ENCODE measurements around the gene KLK15.

KLK15 gene

DNA sequence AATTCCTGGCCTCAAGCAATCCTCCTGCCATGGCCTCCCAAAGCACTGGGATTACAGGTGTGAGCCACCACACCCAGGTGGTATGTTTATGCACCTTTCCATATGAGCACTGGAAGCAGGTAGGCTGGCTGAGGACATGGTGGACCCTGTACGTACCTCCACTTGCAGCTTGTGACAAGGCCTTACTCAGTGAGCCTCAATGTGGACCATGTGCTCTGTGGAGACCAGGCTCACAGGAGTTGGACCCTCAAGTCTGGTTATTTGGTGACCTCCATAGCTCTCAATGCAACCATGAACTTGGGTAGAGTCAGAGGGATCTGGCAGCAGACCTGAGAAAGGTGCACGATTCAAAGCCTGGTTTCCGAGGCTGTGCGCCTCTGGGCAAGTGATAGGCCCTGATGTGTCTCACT lies 37.7 kb downstream of the KLK15 start:
- peaks cover 31 to 58% of the 10 kb centered on the region in 2 experiments for H3K36me3 ChIP-seq (ENCODE audit: control insufficient read depth in 1 of 2, insufficient read depth in 2 of 2, low read depth in 1 of 2, low read length in 2 of 2)
- WGBS = 88% methylated on average over 4 of the region's 4 CpGs
- H2BK120ac ChIP-seq (ENCODE audit: low read depth, low read length) = no peak overlapping the region
- H3K9me3 ChIP-seq (ENCODE audit: control insufficient read depth, low read length) = no peaks in the 10 kb centered on the region
- H3K4me3 ChIP-seq (ENCODE audit: insufficient read depth in 1 of 2, low read depth in 1 of 2, low read length in 2 of 2) = no peak overlapping the region
- H3K27me3 ChIP-seq (ENCODE audit: control insufficient read depth in 1 of 2, insufficient read depth in 1 of 2, low read length in 2 of 2) = no peaks in the 10 kb centered on the region
- H2BK5ac ChIP-seq (ENCODE audit: low read depth, low read length, poor library complexity, severe bottlenecking) = no peak overlapping the region
- H2BK12ac ChIP-seq (ENCODE audit: low read length in 2 of 2) = no peak overlapping the region
- no peak overlapping the region for H4K91ac ChIP-seq (ENCODE audit: low read length)
- no peak overlapping the region for H4K8ac ChIP-seq (ENCODE audit: low read length)
- H3K4ac ChIP-seq (ENCODE audit: low read depth in 1 of 2, low read length in 2 of 2) = no peak overlapping the region
- no peak overlapping the region for H3K4me2 ChIP-seq (ENCODE audit: low read length, poor library complexity, severe bottlenecking)
- H3K4me1 ChIP-seq (ENCODE audit: control insufficient read depth, insufficient read depth, low read depth, low read length) = peaks cover 12% of the 10 kb centered on the region
- H2AK5ac ChIP-seq (ENCODE audit: low read length, severe bottlenecking) = no peak overlapping the region
- H3K9ac ChIP-seq (ENCODE audit: low read length) = no peak overlapping the region
- no peak overlapping the region for H2AFZ ChIP-seq (ENCODE audit: low read depth, low read length)
- no peak overlapping the region for H3K14ac ChIP-seq (ENCODE audit: low read length in 2 of 2)
- H3K23ac ChIP-seq (ENCODE audit: low read length in 2 of 2) = no peak overlapping the region
- peaks cover 31% of the 10 kb centered on the region for H3K79me1 ChIP-seq (replicated peaks; ENCODE audit: low read length, poor library complexity, severe bottlenecking)
- H3K18ac ChIP-seq (ENCODE audit: low read depth in 1 of 2, low read length in 2 of 2) = no peak overlapping the region
- H3K27ac ChIP-seq (ENCODE audit: low read length, poor library complexity, severe bottlenecking) = no peak overlapping the region
- H2BK15ac ChIP-seq (ENCODE audit: low read depth, poor library complexity, severe bottlenecking) = no peak overlapping the region
- no peak for DNase-seq

DNA sequence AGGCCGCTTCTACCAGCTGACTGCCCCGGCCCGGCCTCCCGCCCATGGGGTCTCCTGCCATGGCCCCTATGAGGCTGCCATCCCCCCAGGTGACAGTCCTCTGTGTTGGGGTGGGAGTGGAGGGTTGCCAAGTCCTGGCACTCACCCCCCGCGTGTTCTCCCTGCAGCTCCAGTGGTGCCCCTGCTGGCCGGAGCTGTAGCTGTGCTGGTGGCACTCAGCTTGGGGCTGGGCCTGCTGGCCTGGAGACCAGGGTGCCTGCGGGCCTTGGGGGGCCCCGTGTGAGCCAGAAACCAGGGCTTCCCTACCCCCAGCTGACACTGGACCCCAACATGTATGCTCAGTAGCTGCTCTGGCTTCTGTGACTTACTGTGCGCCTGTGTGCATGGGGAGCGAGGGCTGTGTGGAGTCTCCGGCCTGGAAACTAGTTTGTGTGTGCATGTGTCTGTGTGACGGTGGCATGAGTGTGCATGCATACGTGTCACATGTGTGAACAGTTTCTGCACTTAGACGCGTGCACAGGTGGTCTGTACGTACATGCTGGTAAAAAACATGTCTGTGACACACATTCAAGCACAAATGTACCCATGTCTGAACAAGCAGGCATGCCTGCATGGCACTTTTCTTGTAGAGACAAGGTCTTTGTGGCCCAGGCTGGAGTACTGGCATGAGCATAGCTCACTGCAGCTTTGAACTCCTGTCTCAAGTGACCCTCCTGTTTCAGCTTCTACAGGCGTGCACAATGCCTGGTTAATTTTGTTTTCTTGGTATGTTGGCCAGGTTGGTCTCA lies 38.3 kb downstream of the KLK15 start:
- 68% methylated on average over 16 of the region's 18 CpGs for WGBS
- Histone ChIP-seq H3K4me3 (ENCODE audit: insufficient read depth in 1 of 2, low read depth in 1 of 2, low read length in 2 of 2) (no peak overlapping the region), H3K36me3 (ENCODE audit: control insufficient read depth in 1 of 2, insufficient read depth in 2 of 2, low read depth in 1 of 2, low read length in 2 of 2) (peaks cover 31 to 54% of the 10 kb centered on the region in 2 experiments), H2AFZ (ENCODE audit: low read depth, low read length) (no peak overlapping the region), H4K8ac (ENCODE audit: low read length) (peak overlapping the region; percentile 45), H3K23ac (ENCODE audit: low read length in 2 of 2) (no peak overlapping the region), H2BK12ac (ENCODE audit: low read length in 2 of 2) (no peak overlapping the region), H3K4me1 (ENCODE audit: control insufficient read depth, insufficient read depth, low read depth, low read length) (peaks cover 12% of the 10 kb centered on the region), H3K79me1 (replicated peaks; ENCODE audit: low read length, poor library complexity, severe bottlenecking) (peaks cover 29% of the 10 kb centered on the region), H4K91ac (ENCODE audit: low read length) (peak overlapping the region; percentile 28), H3K9ac (ENCODE audit: low read length) (no peak overlapping the region), H3K4me2 (ENCODE audit: low read length, poor library complexity, severe bottlenecking) (no peak overlapping the region), H3K14ac (ENCODE audit: low read length in 2 of 2) (no peak overlapping the region), H3K4ac (ENCODE audit: low read depth in 1 of 2, low read length in 2 of 2) (peak overlapping the region in 1 of 2 experiments; percentile 7), H2AK5ac (ENCODE audit: low read length, severe bottlenecking) (no peak overlapping the region), H2BK15ac (ENCODE audit: low read depth, poor library complexity, severe bottlenecking) (no peak overlapping the region), H2BK120ac (ENCODE audit: low read depth, low read length) (no peak overlapping the region), H3K27ac (ENCODE audit: low read length, poor library complexity, severe bottlenecking) (no peak overlapping the region), H3K9me3 (ENCODE audit: control insufficient read depth, low read length) (no peaks in the 10 kb centered on the region), H3K18ac (ENCODE audit: low read depth in 1 of 2, low read length in 2 of 2) (no peak overlapping the region), H3K27me3 (ENCODE audit: control insufficient read depth in 1 of 2, insufficient read depth in 1 of 2, low read length in 2 of 2) (no peaks in the 10 kb centered on the region), H2BK5ac (ENCODE audit: low read depth, low read length, poor library complexity, severe bottlenecking) (no peak overlapping the region)
- DNase-seq = no peak

GRCh38 chr19:50794074-50794875 lies 39.1 kb downstream of the KLK15 start:
- Histone ChIP-seq H3K4ac (ENCODE audit: low read depth in 1 of 2, low read length in 2 of 2) (no peak overlapping the region), H2BK12ac (ENCODE audit: low read length in 2 of 2) (no peak overlapping the region), H3K27me3 (ENCODE audit: control insufficient read depth in 1 of 2, insufficient read depth in 1 of 2, low read length in 2 of 2) (no peaks in the 10 kb centered on the region), H4K8ac (ENCODE audit: low read length) (peak overlapping the region; percentile 40), H2BK120ac (ENCODE audit: low read depth, low read length) (no peak overlapping the region), H2AK5ac (ENCODE audit: low read length, severe bottlenecking) (no peak overlapping the region), H3K79me1 (replicated peaks; ENCODE audit: low read length, poor library complexity, severe bottlenecking) (peaks cover 25% of the 10 kb centered on the region), H3K36me3 (ENCODE audit: control insufficient read depth in 1 of 2, insufficient read depth in 2 of 2, low read depth in 1 of 2, low read length in 2 of 2) (peaks cover 26 to 46% of the 10 kb centered on the region in 2 experiments), H3K27ac (ENCODE audit: low read length, poor library complexity, severe bottlenecking) (no peak overlapping the region), H2BK5ac (ENCODE audit: low read depth, low read length, poor library complexity, severe bottlenecking) (no peak overlapping the region), H3K4me1 (ENCODE audit: control insufficient read depth, insufficient read depth, low read depth, low read length) (peaks cover 12% of the 10 kb centered on the region), H3K4me3 (ENCODE audit: insufficient read depth in 1 of 2, low read depth in 1 of 2, low read length in 2 of 2) (no peak overlapping the region), H3K4me2 (ENCODE audit: low read length, poor library complexity, severe bottlenecking) (no peak overlapping the region), H3K18ac (ENCODE audit: low read depth in 1 of 2, low read length in 2 of 2) (no peak overlapping the region), H4K91ac (ENCODE audit: low read length) (no peak overlapping the region), H3K9ac (ENCODE audit: low read length) (no peak overlapping the region), H3K14ac (ENCODE audit: low read length in 2 of 2) (no peak overlapping the region), H2AFZ (ENCODE audit: low read depth, low read length) (no peak overlapping the region), H2BK15ac (ENCODE audit: low read depth, poor library complexity, severe bottlenecking) (no peak overlapping the region), H3K9me3 (ENCODE audit: control insufficient read depth, low read length) (no peaks in the 10 kb centered on the region), H3K23ac (ENCODE audit: low read length in 2 of 2) (no peak overlapping the region)
- 48% methylated on average over 14 of the region's 16 CpGs for WGBS
- DNase-seq = no peak

- 87% methylated on average over 10 of the region's 11 CpGs for WGBS
- no peak overlapping the region for H3K18ac ChIP-seq (ENCODE audit: low read depth in 1 of 2, low read length in 2 of 2)
Measured at GRCh38 chr19:50793558-50794065, 39.8 kb downstream of the KLK15 start.

More at GRCh38 chr19:50793558-50794065, 39.8 kb downstream of the KLK15 start:
- no peak overlapping the region for H2AK5ac ChIP-seq (ENCODE audit: low read length, severe bottlenecking)
- H3K14ac ChIP-seq (ENCODE audit: low read length in 2 of 2) = no peak overlapping the region
- H3K27me3 ChIP-seq (ENCODE audit: control insufficient read depth in 1 of 2, insufficient read depth in 1 of 2, low read length in 2 of 2) = no peaks in the 10 kb centered on the region
- H3K4me3 ChIP-seq (ENCODE audit: insufficient read depth in 1 of 2, low read depth in 1 of 2, low read length in 2 of 2) = no peak overlapping the region
- DNase-seq = no peak
- H3K9me3 ChIP-seq (ENCODE audit: control insufficient read depth, low read length) = no peaks in the 10 kb centered on the region
- no peak overlapping the region for H2BK5ac ChIP-seq (ENCODE audit: low read depth, low read length, poor library complexity, severe bottlenecking)
- peak overlapping the region; percentile 44 for H2BK15ac ChIP-seq (ENCODE audit: low read depth, poor library complexity, severe bottlenecking)
- no peak overlapping the region for H3K9ac ChIP-seq (ENCODE audit: low read length)
- H2AFZ ChIP-seq (ENCODE audit: low read depth, low read length) = no peak overlapping the region
- no peak overlapping the region for H3K23ac ChIP-seq (ENCODE audit: low read length in 2 of 2)
- no peak overlapping the region for H4K8ac ChIP-seq (ENCODE audit: low read length)
- H4K91ac ChIP-seq (ENCODE audit: low read length) = no peak overlapping the region
- peaks cover 21% of the 10 kb centered on the region for H3K79me1 ChIP-seq (replicated peaks; ENCODE audit: low read length, poor library complexity, severe bottlenecking)
- no peak overlapping the region for H3K4me2 ChIP-seq (ENCODE audit: low read length, poor library complexity, severe bottlenecking)
- H2BK12ac ChIP-seq (ENCODE audit: low read length in 2 of 2) = no peak overlapping the region
- H3K4ac ChIP-seq (ENCODE audit: low read depth in 1 of 2, low read length in 2 of 2) = no peak overlapping the region
- no peak overlapping the region for H2BK120ac ChIP-seq (ENCODE audit: low read depth, low read length)
- peaks cover 23 to 39% of the 10 kb centered on the region in 2 experiments for H3K36me3 ChIP-seq (ENCODE audit: control insufficient read depth in 1 of 2, insufficient read depth in 2 of 2, low read depth in 1 of 2, low read length in 2 of 2)
- H3K4me1 ChIP-seq (ENCODE audit: control insufficient read depth, insufficient read depth, low read depth, low read length) = peaks cover 12% of the 10 kb centered on the region
- no peak overlapping the region for H3K27ac ChIP-seq (ENCODE audit: low read length, poor library complexity, severe bottlenecking)

Data from mesenchymal stem cell (in vitro differentiated cells and primary cell).